GM12878 (cell line): ENCODE measurements around the gene NTPCR.

Experiments
- EZH2 ChIP-seq: IDR thresholded peaks from 2 replicates; pipeline ENCODE4 v1.6.1; 2012; ENCODE audit warnings: low read depth, mild to moderate bottlenecking, control low read depth, inconsistent platforms, low read length, borderline replicate concordance; ENCODE audit not compliant: control insufficient read depth
- POLR2AphosphoS2 ChIP-seq: IDR thresholded peaks from 2 replicates; pipeline ENCODE4 v1.6.1; 2011; ENCODE audit warnings: low read depth, mild to moderate bottlenecking, low read length, improper control_type of control experiment, moderate library complexity
- REST ChIP-seq: IDR thresholded peaks from 2 replicates; pipeline ENCODE4 v1.6.1; 2012; ENCODE audit warnings: mild to moderate bottlenecking, low read depth, low read length

GRCh38 chr1:233031521-233031920 lies 81.1 kb downstream of the NTPCR start:
- no peak for TF ChIP-seq REST
- TF ChIP-seq POLR2AphosphoS2 = no peak
- TF ChIP-seq EZH2 = no peak
